AML-193 (cell line): Measurements from ENCODE around the gene KCNJ6.

ENCODE experiments used
- DNase-seq, 2 experiments: peaks; one replicate each; lab custom pipeline; 2025; lab: John Stamatoyannopoulos, UW

KCNJ6 gene

GRCh38 chr21:37865156-37865555 is 51.1 kb downstream of the KCNJ6 start:
- DNase-seq, result no peak

- no peak for DNase-seq
Observed at GRCh38 chr21:37863842-37864241, 52.4 kb downstream of the KCNJ6 start.

GRCh38 chr21:37862536-37862935 is 53.7 kb downstream of the KCNJ6 start:
- peak in 1 of 2 experiments; percentile 2 for DNase-seq

- DNase-seq, result no peak
Observed at GRCh38 chr21:37861561-37861960, 54.7 kb downstream of the KCNJ6 start.

- no peak for DNase-seq
Observed at GRCh38 chr21:37860416-37860815, 55.8 kb downstream of the KCNJ6 start.

GRCh38 chr21:37855647-37856625 is 60.3 kb downstream of the KCNJ6 start:
- no peak for DNase-seq

GRCh38 chr21:37855271-37855646 is 61.0 kb downstream of the KCNJ6 start:
- no peak for DNase-seq

GRCh38 chr21:37849506-37850102 is 66.7 kb downstream of the KCNJ6 start:
- DNase-seq, result no peak

GRCh38 chr21:37848721-37849490 is 67.4 kb downstream of the KCNJ6 start:
- DNase-seq, result no peak

- no peak for DNase-seq
Observed at GRCh38 chr21:37845535-37845934, 70.7 kb downstream of the KCNJ6 start.

- DNase-seq, result no peak
Observed at GRCh38 chr21:37843191-37843590, 73.1 kb downstream of the KCNJ6 start.

GRCh38 chr21:37842163-37842919 is 73.9 kb downstream of the KCNJ6 start:
- no peak for DNase-seq

- DNase-seq, result no peak
Observed at GRCh38 chr21:37837381-37837780, 78.9 kb downstream of the KCNJ6 start.

- no peak for DNase-seq
Observed at GRCh38 chr21:37835481-37835880, 80.8 kb downstream of the KCNJ6 start.

GRCh38 chr21:37833301-37833700 is 83.0 kb downstream of the KCNJ6 start:
- no peak for DNase-seq

- no peak for DNase-seq
Observed at GRCh38 chr21:37829447-37829846, 86.8 kb downstream of the KCNJ6 start.

- no peak for DNase-seq
Observed at GRCh38 chr21:37828991-37829390, 87.3 kb downstream of the KCNJ6 start.

GRCh38 chr21:37828556-37828955 is 87.7 kb downstream of the KCNJ6 start:
- DNase-seq, result no peak

GRCh38 chr21:37827913-37828312 is 88.3 kb downstream of the KCNJ6 start:
- DNase-seq, result no peak

- no peak for DNase-seq
Observed at GRCh38 chr21:37821786-37822450, 94.3 kb downstream of the KCNJ6 start.

- peak; percentile 16 to 33 for DNase-seq
Observed at GRCh38 chr21:37821092-37821491, 95.2 kb downstream of the KCNJ6 start.
